Uterus (tissue), 2 donors: ENCODE results near the gene NOL4L.

Source experiments
- POLR2A ChIP-seq, 2 donors: fragments of 450-650 bp; IDR thresholded peaks; one replicate each; pipeline ENCODE4 v1.6.1; 2016; ENCODE audit warnings: antibody characterized with exemption in 2 of 2, mild to moderate bottlenecking in 1 of 2, moderate library complexity in 1 of 2
- TF ChIP-seq, protein P1 (sequence below), 4 experiments: fragments of 200-600 bp in 2 of 4; fragments of 450-650 bp in 2 of 4; sonication (generic) in 2 of 4; IDR thresholded peaks; one replicate each; pipeline ENCODE4 v1.5.1; 2016 to 2019; ENCODE audit warnings: antibody characterized with exemption in 4 of 4, mild to moderate bottlenecking in 2 of 4, moderate library complexity in 1 of 4

DNA sequence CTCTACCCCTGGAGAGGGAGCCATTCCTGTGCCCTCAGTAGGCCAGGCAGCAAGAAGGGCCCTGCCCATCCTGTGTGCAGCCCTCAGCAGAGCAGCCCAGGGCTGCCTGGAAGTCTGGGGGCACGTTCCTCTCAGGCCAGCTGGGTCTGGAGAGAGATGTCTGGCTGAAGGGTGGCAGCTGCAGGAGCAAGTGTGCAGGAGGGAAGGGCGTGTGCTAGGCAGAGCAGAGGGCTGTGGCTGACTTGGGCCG is 62.7 kb downstream of the NOL4L start:
- TF ChIP-seq, protein P1, sequence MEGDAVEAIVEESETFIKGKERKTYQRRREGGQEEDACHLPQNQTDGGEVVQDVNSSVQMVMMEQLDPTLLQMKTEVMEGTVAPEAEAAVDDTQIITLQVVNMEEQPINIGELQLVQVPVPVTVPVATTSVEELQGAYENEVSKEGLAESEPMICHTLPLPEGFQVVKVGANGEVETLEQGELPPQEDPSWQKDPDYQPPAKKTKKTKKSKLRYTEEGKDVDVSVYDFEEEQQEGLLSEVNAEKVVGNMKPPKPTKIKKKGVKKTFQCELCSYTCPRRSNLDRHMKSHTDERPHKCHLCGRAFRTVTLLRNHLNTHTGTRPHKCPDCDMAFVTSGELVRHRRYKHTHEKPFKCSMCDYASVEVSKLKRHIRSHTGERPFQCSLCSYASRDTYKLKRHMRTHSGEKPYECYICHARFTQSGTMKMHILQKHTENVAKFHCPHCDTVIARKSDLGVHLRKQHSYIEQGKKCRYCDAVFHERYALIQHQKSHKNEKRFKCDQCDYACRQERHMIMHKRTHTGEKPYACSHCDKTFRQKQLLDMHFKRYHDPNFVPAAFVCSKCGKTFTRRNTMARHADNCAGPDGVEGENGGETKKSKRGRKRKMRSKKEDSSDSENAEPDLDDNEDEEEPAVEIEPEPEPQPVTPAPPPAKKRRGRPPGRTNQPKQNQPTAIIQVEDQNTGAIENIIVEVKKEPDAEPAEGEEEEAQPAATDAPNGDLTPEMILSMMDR (IDR thresholded peaks at IDR 0.05), result no peak
- no peak for TF ChIP-seq POLR2A (IDR thresholded peaks at IDR 0.05)
